Thyroid gland (tissue), 4 donors: ENCODE data around the gene TOLLIP.

Experiments
- POLR2A ChIP-seq, 2 donors: fragments of 450-650 bp; IDR thresholded peaks; one replicate each; pipeline ENCODE4 v1.6.1; 2017; ENCODE audit warnings: antibody characterized with exemption in 2 of 2, mild to moderate bottlenecking in 2 of 2, moderate library complexity in 1 of 2
- TF ChIP-seq, protein P1 (sequence below), 6 experiments: fragments of 200-600 bp in 3 of 6; fragments of 450-650 bp in 3 of 6; sonication (generic) in 3 of 6; IDR thresholded peaks; one replicate each; pipeline ENCODE4 v1.5.1; 2016 to 2019; ENCODE audit warnings: antibody characterized with exemption in 6 of 6, mild to moderate bottlenecking in 2 of 6, inconsistent platforms in 1 of 6, moderate library complexity in 1 of 6

DNA sequence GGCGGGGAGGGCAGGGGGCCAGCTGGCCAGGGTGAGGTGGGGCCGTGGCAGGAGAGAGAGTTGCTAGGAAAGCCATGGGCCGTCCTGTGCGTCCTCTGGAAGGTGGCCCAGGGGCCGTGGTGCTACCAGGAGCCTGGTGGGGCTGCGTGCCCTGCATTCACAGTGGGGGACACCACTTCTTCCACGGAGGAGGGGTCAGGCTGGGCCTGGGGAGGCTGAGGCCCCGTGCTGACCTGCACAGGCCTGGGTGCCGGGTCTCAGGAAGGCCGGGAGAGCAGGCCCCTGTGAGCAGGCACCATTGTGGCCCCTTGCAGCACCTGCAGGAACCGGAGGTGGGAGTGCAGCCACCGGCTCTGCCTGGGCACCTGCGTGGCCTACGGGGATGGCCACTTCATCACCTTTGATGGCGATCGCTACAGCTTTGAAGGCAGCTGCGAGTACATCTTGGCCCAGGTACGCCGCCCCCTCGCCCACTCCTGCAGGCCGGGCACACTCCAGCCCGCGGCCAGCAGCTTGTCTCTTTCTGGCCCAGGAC, 74.6 kb downstream of the TOLLIP start:
- no peak for TF ChIP-seq POLR2A (IDR thresholded peaks at IDR 0.05)
- TF ChIP-seq, protein P1, sequence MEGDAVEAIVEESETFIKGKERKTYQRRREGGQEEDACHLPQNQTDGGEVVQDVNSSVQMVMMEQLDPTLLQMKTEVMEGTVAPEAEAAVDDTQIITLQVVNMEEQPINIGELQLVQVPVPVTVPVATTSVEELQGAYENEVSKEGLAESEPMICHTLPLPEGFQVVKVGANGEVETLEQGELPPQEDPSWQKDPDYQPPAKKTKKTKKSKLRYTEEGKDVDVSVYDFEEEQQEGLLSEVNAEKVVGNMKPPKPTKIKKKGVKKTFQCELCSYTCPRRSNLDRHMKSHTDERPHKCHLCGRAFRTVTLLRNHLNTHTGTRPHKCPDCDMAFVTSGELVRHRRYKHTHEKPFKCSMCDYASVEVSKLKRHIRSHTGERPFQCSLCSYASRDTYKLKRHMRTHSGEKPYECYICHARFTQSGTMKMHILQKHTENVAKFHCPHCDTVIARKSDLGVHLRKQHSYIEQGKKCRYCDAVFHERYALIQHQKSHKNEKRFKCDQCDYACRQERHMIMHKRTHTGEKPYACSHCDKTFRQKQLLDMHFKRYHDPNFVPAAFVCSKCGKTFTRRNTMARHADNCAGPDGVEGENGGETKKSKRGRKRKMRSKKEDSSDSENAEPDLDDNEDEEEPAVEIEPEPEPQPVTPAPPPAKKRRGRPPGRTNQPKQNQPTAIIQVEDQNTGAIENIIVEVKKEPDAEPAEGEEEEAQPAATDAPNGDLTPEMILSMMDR (IDR thresholded peaks at IDR 0.05), result no peak
